ENCODE measurements around the gene NINJ2. TPM values are rescaled to one million over a fixed set of nuclear protein-coding genes. Genes with fewer than 3 reads are reported as not detected.

NINJ2 gene
- total and polyA plus RNA-seq, 12 donors: 1.9 to 25.7 (median 8.3) TPM

DNA sequence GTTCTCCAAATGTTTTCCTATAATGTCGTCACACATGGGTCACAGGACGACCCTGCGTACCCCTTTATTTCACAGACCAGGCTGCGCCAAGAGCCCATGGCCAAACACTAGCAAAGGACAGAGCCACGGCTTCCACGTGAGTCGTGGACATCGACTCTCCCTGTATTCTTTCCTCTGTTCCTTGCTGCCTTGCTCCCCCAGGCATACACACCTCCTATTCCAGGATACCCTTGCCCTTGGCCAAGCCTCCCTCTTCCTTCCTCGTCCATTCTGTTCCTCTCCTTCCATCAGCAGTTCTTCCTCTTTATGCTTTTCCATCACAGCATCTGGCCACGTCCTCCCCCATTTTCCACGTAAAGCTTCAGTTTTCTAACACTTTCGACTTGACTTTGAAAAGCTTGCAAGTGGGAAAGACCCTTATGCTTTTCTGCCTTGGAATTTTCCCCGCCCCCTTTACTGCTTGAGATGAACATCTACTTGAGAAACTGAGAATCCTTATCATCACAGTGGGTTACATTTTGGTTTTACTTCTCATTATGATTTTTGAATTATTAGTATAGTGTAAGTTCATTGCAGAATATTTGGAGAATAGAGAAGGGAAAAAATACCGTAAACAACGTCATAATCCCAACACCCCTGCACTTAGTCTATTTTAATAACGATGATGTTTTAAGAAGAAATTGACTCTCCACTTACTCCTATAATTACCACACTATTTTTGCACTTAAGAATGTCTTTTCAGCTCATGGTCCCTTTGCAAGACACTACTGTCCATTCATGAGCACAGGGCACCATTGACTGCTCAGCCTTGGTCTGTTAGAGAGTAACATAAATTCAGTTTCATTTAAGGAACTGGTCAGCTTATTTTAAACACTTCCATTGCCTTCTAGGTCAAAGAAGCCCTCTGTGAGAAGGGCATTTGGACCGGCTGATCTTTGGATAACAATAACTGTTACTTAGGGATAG lies 15.8 kb upstream of the NINJ2 start:
- Histone ChIP-seq H3K4me1 (peaks cover 0 to 30% (median 11%) of the 10 kb centered on the region in 9 donors), H3K27ac (no peak overlapping the region), H3K4me3 (no peak overlapping the region), H3K36me3 (no peaks in the 10 kb centered on the region), H3K27me3 (no peaks in the 10 kb centered on the region), H3K9me3 (no peaks in the 10 kb centered on the region)
- intact Hi-C loops (cut with DNase I): no loop called here
- DNase-seq: no peak
- TF ChIP-seq, protein P1, sequence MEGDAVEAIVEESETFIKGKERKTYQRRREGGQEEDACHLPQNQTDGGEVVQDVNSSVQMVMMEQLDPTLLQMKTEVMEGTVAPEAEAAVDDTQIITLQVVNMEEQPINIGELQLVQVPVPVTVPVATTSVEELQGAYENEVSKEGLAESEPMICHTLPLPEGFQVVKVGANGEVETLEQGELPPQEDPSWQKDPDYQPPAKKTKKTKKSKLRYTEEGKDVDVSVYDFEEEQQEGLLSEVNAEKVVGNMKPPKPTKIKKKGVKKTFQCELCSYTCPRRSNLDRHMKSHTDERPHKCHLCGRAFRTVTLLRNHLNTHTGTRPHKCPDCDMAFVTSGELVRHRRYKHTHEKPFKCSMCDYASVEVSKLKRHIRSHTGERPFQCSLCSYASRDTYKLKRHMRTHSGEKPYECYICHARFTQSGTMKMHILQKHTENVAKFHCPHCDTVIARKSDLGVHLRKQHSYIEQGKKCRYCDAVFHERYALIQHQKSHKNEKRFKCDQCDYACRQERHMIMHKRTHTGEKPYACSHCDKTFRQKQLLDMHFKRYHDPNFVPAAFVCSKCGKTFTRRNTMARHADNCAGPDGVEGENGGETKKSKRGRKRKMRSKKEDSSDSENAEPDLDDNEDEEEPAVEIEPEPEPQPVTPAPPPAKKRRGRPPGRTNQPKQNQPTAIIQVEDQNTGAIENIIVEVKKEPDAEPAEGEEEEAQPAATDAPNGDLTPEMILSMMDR (IDR thresholded peaks at IDR 0.05): no peak
- WGBS, 2 donors: 92% methylated on average over 17 of the region's 17 CpGs
- no peak for ATAC-seq

DNA sequence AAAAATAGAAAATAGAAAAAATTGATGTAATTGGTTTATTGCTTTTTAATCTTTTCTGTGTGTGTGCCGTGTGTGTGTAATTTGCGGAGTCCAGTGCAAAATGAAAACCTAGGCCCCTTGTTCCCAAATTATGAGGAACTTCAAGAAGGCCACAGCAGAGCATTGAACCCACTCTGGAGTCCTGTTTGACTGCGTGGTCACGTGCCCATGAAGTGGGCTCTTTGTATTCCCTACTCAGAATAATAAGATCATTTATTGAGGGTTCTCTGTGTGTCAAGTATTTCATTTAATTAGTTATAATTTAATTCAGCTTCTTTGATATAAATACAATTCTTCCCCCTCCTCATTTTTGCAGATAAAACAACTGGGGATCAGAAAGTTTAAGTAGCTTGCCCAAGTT lies 12.3 kb upstream of the NINJ2 start:
- intact Hi-C loops (cut with DNase I): no loop called here
- no peak overlapping the region for H3K4me3 ChIP-seq
- no peaks in the 10 kb centered on the region for H3K27me3 ChIP-seq
- H3K9me3 ChIP-seq: no peaks in the 10 kb centered on the region
- no peak for DNase-seq
- H3K27ac ChIP-seq: peak overlapping the region in 1 of 10 donors; percentile 70
- H3K36me3 ChIP-seq: no peaks in the 10 kb centered on the region
- TF ChIP-seq, protein P1 (IDR thresholded peaks at IDR 0.05): no peak
- H3K4me1 ChIP-seq: peaks cover 0 to 24% (median 0%) of the 10 kb centered on the region in 9 donors
- 96 to 98% methylated on average over 4 of the region's 4 CpGs for WGBS, 2 donors
- ATAC-seq: no peak

DNA sequence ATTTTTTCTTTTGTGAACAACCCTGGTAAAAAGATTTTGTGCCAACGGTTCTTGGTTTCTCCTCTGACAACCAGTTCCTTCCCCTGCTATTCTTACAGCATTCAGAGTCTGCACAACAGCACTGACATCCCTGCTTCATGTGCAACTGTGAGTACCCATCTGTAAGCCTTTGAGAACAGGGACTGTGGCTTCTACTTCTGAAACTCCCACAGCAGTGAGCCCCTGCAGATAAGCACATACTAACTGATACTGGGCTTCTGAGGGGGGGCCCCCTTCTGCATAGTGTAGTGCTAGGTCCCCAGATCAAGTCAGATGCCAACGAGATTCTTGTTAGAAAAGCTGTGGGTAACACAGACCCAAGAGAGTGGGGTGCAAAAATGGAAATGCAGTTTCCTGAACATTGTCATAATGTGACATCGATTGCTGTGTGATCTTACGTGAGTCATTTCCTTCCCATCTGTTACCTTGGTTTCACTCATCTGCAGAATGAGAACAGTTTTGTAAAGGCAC lies 11.1 kb upstream of the NINJ2 start:
- Histone ChIP-seq H3K27ac (peak overlapping the region in 1 of 10 donors; percentile 70), H3K4me1 (peaks cover 0 to 24% (median 0%) of the 10 kb centered on the region in 9 donors), H3K27me3 (no peaks in the 10 kb centered on the region), H3K9me3 (no peaks in the 10 kb centered on the region), H3K36me3 (no peaks in the 10 kb centered on the region), H3K4me3 (no peak overlapping the region)
- TF ChIP-seq, protein P1 (IDR thresholded peaks at IDR 0.05): no peak
- DNase-seq: no peak
- 53 to 59% methylated on average over 4 of the region's 4 CpGs for WGBS, 2 donors
- intact Hi-C loops (cut with DNase I): no loop called here
- ATAC-seq: peak in 5 of 8 donors; percentile 25 to 46 (median 32)

DNA sequence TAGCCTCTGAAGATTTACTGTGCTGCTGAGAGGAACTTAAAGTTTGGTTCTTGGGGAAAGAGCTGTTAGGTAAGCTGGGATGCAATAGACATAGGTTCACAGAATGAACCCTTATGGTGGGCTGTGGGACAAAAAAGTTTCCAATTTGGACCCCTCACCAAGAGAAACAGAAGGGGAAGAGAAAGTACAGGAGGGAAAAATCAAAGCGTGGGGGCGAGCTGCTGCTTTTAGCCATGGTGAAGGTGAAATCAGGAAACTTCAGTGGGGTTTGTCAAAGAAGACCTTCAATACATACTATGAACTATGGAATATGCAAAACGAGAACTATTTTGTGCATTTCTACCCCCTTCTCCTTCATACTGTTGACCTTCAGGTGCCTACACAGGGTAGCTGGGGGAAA lies 10.6 kb upstream of the NINJ2 start:
- Histone ChIP-seq H3K36me3 (no peaks in the 10 kb centered on the region), H3K4me1 (peaks cover 0 to 24% (median 0%) of the 10 kb centered on the region in 9 donors), H3K4me3 (no peak overlapping the region), H3K9me3 (no peaks in the 10 kb centered on the region), H3K27ac (peak overlapping the region in 1 of 10 donors; percentile 70), H3K27me3 (no peaks in the 10 kb centered on the region)
- intact Hi-C loops (cut with DNase I): no loop called here
- TF ChIP-seq, protein P1 (IDR thresholded peaks at IDR 0.05): no peak
- no peak for ATAC-seq
- no peak for DNase-seq
- 78 to 88% methylated on average over 3 of the region's 3 CpGs for WGBS, 2 donors
